NB4 (cell line): ENCODE results near the gene OAS3.

Source experiments
- MAX ChIP-seq: IDR thresholded peaks from 2 replicates; pipeline ENCODE4 v1.6.1; 2011; ENCODE audit warnings: low read depth, low read length
- MYC ChIP-seq: IDR thresholded peaks from 2 replicates; pipeline ENCODE4 v1.6.1; 2011; ENCODE audit warnings: low read depth, low read length
- POLR2A ChIP-seq: IDR thresholded peaks from 2 replicates; pipeline ENCODE4 v1.6.1; 2011; ENCODE audit warnings: mild to moderate bottlenecking; ENCODE audit not compliant: insufficient read length; ENCODE audit errors: extremely low read depth
- TF ChIP-seq, protein P1 (sequence below): IDR thresholded peaks from one replicate; pipeline ENCODE4 v1.5.1; 2012; ENCODE audit warnings: low read depth, low read length

- TF ChIP-seq POLR2A (no peak), MYC (no peak), MAX (no peak)
- TF ChIP-seq, protein P1, sequence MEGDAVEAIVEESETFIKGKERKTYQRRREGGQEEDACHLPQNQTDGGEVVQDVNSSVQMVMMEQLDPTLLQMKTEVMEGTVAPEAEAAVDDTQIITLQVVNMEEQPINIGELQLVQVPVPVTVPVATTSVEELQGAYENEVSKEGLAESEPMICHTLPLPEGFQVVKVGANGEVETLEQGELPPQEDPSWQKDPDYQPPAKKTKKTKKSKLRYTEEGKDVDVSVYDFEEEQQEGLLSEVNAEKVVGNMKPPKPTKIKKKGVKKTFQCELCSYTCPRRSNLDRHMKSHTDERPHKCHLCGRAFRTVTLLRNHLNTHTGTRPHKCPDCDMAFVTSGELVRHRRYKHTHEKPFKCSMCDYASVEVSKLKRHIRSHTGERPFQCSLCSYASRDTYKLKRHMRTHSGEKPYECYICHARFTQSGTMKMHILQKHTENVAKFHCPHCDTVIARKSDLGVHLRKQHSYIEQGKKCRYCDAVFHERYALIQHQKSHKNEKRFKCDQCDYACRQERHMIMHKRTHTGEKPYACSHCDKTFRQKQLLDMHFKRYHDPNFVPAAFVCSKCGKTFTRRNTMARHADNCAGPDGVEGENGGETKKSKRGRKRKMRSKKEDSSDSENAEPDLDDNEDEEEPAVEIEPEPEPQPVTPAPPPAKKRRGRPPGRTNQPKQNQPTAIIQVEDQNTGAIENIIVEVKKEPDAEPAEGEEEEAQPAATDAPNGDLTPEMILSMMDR = no peak
Observed at GRCh38 chr12:112939761-112940381, 1.6 kb downstream of the OAS3 start.
